Activated CD4-positive, CD25-positive, alpha-beta regulatory T cell (primary cell): ENCODE data around the gene XRRA1.
"Not testable (repeated sequence)": the region's sequence is repeated elsewhere in the genome, so short reads cannot be mapped to it uniquely, and the experiment has no call there.

Source experiments
- DNase-seq, 4 experiments: peaks; one replicate each; lab custom pipeline; 2025; lab: John Stamatoyannopoulos, UW

Gene XRRA1

DNA sequence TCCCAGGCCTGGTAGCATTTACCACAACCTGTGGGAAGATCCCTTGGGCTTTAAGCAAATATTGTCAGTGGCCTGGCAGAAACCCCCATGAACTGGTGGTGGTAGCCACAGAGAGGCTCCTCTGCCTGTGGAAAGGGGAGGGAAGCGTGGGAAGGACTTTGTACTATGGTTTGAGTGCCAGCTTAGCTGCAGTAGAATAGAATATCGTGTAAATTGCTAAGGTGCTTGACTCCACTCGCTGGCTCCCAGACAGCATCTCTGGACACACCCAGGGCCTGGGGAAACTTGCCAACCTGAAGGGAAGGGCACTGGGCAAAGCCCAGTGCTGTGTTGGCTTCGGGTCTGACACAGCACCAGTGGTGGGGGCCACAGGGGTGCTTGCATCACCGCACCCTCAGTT, 52.6 kb downstream of the XRRA1 start:
- DNase-seq, result no peak

DNA sequence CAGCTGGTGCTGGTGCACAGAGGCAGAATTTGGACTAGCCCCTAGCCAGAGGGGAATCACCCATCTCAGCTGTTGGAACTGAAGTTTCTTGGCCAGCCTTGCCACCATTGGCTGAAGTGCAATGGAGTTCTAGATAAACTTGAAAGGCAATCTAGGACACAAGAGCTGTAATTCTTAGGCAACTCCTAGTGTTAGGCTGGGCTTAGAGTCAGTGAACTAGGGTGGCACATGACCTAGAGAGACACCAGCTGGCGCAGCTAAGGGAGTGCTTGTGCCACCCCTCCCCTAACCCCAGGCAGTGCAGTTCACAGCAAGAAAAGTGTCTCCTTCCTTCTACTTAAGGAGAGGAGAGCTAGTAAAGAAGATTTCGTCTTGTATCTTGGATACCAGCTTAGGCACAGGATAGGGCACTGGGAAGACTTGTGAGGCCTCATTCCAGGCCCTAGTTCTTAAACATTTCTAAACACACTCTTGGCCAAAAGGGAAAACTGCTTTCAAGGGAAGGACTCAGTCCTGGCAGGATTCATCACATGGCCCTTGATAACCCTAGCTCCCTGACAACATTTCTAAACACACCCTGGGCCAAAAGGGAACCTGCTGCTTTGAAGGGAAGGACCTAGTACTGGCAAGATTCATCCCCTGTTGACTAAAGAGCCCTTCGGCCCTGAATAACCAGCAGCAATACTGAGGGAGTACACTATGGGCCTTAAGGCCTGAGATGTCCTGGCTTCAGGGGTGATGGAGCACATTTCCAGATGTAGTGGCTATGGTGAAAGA, 53.4 kb downstream of the XRRA1 start:
- DNase-seq, result no peak

DNA sequence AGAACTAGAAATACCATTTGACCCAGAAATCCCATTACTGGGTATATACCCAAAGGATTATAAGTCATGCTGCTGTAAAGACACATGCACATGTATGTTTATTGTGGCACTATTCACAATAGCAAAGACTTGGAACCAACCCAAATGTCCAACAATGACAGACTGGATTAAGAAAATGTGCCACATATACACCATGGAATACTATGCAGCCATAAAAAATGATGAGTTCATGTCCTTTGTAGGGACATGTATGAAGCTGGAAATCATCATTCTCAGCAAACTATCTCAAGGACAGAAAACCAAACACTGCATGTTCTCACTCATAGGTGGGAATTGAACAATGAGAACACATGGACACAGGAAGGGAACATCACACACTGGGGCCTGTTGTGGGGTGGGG, 55.9 kb downstream of the XRRA1 start:
- not testable (repeated sequence) for DNase-seq

DNA sequence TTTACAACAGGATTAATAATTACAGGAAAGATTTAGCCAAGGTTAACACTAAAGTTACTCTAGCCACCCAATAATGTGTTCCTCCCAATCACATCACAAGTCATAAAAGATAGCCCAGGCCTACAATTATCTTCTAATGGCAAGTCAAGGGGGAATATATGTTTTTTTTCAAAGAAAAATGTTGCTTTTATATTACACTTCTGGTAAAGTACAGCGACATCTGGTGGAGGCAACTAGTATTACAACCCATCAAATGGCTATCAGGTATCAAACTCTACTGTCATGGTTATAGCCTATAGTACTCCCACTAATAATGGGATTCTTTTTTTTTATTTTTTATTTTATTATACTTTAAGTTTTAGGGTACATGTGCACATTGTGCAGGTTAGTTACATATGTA, 71.8 kb downstream of the XRRA1 start:
- peak in 1 of 4 experiments; percentile 4 for DNase-seq

DNA sequence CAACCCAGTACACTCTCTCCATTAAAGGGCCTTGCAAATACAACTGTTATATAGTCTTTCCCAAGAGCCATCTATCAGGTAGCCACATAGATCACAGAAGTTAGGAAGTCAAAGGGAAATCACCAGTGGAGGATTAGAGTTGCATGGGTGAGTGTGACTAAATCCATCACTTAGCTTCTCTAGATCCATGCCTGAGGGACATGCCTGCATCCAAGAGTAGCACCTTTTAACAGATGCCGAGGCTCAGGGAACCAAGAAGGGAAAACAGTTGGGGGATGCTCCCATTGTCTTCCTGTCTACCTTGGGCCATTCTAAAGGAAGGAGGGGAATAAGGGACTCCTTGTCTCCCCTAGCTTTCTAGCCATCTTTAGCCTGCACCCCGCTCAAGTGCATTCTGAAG, 77.9 kb downstream of the XRRA1 start:
- DNase-seq, result no peak

DNA sequence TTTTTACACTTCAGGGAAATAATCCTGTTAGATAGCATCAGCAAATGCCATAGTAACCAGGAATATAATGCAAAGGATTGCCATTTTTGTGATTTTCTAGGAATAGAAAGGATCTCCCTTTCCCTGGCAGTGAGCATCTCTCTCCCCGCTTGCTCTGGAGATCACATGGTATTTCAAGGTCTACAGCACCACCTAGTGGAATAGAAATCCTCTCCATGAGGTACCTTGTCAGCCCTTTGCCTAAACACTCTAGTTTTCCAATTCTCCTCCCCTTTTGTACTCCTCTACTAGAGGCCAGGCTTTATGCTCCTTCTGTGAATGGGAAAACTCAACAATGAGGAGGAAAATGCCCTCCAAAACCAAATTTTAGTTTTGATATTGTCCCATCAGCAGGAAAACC, 78.4 kb downstream of the XRRA1 start:
- no peak for DNase-seq

DNA sequence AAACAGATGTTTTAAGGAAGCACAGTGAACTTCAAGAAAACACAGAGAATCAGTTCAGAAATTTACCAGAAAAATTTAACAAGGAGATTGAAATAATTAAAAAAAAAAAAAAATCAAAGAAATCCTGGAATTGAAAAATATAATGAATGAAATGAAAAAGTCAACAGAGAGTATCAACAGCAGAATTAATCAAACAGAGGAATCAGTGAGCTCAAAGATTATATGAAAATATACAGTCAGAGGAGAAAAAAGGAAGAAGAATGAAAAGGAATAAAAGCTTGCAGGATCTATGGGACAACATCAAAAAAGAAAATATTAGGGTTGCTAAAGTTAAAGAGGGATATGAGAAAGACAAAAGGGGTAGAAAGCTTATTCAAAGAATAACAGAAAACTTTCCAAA, 82.3 kb downstream of the XRRA1 start:
- no peak for DNase-seq

DNA sequence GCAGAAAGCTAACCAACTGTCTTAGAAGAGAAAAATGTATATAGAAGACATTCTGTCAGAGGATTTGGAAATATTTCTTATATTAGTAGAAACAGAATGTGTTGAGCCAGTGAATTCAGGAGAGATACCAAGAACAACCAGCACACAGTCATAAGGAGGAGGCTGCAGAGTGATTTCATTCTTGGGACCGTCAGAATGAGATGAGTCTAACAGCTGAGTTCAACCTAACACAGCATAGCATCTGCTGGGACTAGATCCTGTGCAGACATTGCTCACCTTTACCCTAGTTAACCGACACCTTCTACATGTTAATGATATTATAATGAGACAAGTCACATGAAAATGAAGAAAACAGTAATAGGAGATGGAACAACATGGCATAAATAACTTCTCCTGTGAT, 85.5 kb downstream of the XRRA1 start:
- no peak for DNase-seq

DNA sequence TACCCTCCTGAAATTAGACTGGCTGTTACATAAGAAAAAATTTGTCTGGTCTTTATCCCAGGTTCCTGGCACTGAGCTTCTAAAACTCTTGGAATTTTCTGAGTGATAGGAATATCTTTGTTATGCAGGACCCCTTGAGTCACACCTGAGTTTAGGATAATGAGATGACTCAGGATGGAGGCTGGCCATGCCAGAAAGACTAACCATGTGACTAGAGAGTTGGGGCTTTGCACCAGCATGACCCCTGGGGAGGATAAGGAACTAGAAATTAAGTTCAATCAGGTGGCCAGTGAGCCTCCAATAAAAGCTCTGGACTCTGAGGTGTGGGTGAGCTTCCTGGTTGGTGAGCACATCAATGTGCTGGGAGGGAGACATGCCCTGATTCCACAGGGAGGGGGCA, 88.1 kb downstream of the XRRA1 start:
- DNase-seq, result no peak

DNA sequence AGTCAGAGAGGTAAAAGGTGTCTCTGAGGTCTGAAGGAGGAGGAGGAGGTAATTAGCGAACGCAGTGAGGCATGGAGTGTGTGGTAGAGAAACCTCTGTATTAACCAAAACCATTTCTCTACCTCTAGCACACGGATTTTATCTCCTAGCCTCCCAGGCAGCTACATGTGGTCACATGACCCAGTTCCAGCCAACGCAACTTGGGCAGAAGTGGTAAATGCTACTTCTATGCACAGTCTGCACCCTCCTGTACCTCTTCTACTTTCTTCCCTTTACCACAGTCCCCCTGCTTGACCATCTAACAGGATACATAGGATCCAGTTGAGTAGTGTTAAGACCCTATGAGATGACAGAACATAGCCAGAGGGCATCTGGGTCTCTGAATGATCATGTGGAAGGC, 95.7 kb downstream of the XRRA1 start:
- DNase-seq, result no peak

DNA sequence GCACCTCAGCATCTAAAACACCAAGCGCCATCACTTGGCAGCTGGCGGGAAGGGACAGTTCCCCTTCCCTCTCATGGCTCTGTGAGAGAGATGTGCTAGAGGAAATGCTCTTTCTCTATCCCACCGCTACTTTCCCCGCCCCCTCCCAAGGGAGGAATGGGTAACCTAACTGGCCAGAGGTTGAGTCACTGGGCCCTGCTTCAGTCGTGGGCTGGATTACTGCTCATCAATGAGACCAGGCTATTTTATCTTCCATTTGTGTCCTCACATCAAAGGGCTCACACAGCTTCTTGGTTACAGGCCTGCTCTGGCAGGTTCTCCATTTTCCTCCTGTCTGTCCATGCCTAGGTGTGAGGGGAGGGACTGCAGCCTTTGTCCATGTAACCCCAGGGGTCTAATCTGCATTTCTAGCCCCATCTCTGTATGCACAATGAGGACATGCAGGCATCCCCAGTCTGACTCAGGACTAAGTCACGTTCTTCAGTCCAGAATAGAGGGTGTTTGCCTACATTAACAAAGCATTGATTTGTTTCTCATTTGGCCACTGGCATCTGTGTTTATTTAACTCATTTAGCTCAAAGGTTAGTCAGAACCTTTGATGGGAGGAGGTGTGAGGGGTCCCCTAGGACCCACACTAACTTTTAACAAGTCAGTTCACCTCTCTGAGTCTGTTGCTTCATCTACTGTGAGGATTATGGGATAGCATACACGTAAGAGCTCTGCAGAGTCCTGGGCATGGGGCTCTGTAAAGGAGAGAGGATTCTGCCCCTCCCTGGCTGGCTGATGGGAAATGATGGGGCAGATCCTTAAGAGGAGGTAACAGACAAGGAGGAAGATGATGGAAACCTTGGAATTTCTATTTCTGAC, 99.1 kb downstream of the XRRA1 start:
- no peak for DNase-seq

DNA sequence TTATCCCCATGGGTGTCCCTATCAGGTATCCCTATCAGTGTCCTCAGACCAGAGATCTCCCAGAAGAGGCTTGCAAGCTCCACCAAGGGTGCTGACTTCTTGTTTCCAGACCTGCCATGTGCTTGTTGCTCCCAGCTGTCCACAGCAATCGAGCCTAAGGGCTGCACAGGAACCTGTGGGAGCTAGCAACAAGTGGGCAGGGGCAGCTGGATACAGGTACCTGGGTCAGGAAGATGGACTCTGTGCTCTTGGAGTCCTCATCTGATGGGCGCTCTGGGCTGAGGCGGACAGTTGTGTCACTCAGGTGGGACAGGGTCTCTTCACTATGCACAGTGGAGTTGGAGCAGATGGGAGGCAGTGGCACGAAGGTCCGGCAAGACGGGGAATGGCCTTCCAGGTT, 101.0 kb downstream of the XRRA1 start:
- no peak for DNase-seq

DNA sequence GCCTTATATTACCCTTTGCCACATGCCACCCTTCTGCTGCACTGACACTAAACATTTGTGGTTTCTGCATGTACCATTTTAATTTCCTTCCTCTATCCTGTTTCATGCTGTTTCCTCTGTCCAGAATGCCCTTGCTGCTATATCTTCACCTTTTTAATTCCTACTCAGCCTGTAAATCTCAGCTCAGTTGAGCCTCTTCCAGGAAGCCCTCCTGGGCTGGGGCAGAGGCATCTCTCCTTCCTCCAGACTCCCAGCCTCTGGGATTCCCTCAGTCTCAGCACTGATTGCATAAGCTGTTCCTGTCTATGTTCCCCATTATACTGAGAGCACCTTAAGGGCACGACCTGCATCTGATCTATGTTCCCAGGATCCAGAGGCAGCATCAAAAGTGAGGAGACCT, 101.5 kb downstream of the XRRA1 start:
- no peak for DNase-seq

DNA sequence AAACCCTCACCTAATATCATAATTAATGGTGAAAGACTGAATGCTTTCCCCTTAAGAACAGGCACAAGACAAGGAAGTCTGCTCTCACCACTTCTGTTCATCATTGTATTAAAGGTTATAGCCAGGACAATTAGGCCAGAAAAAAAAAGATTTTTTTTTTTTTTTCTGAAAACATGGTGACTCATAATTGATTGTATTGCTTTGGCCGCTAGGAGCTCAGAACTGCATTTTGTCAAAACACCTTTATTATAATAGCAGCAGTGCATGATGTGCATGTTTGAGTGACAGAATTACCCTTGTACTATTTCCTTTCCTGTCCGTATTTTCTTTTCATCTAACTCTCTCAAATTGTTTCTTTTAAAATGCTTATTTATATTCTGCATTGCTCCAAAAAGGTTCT, 102.1 kb downstream of the XRRA1 start:
- no peak for DNase-seq

DNA sequence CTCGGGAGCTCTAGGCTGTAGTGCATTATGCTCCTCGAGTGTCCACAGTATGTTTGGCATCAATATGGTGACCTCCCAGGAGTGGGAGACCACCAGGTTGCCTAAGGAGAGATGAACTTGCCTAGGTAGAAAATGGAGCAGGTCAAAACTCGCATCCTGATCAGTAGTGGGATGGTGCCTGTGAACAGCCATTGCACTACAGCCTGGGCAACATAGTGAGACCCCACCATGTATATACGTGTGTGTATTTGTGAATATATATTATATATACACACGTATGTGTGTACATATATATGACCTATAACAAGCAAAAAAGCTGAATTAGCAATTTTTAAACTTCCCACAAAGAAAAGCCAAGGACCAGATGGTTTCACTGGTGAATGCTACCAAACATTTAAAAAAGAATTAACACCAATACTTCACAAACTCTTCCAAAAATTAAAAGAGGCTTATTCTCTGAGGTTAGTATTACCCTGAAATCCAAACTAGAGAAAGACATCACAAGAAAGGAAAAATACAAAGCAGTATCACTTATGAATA, 102.8 kb downstream of the XRRA1 start:
- DNase-seq, result no peak

DNA sequence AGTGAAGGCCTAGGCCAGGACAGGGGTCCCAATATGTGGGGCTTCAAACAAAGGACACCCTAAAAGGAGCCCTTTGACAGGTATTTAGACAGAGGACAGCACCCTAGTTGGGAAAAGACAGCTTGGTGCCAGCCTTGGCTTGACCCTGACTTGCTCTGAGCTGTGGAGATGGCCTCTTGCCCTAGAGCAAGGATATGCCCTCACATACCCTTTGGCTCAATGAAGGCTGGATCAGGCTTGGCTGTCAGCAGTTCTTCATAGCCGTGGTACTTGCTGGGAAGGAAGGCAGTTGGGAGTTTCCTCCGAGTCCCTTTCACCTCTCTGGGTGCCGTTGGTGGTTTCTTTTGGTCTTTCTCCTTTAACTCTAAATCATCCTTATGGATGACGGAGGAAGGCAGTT, 104.0 kb downstream of the XRRA1 start:
- DNase-seq, result no peak

DNA sequence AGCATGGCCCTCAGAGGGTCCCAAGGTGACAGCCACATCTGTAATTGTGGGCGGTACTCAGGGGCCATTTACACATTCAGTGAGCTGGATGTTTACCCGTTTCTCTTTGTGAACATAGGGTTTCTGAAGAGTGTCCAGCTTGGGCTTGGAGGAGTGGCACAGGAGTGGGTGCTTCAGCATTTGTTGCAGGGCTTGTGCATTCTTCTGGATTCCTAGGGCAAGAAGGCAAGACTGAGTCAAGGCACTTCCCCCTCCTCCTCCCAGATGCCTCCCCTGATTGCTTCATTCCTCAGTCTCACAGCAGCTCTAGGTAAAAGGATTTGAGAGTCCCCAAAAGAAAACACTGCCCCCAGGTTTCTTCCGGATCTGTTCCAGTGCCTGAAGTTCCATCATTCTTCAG, 104.8 kb downstream of the XRRA1 start:
- no peak for DNase-seq

DNA sequence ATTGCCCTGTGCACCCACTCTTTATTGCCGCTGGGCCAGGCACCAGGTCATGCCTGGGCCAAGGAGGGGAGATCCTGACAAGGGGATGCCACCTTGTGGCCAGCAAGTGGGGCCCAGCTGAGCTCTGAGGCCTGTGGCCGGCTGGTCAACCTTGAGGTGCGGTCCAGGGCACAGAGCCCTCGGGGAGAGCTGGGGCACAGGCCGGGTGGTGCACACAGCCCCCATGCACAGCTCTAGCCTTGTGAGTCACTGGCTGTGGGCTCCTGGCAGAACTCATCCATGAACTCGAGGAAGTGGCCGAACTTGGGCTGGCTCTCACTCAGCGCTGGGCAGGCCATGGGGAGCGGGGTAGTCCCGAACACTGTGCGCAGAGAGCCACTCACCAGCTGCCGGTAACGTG, 105.9 kb downstream of the XRRA1 start:
- DNase-seq, result no peak

DNA sequence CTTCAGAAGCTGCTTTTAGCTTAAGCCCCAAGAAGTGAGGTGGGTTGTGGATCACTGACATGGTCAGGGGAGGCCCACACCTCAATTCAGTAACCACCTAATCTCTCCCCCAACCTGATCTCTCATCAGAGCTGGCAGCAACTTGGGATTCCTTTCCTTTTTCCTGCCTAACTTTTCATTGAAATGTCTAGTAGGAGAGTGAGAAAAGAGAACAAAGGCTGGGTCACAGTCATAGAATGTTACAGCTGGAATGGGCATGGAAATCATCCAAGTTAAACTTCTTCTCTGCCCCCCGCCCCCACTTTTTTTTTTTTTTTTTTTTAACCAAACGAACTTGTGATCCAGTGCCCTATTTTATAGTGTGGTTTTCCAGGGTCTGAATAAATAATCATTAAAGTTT, 108.4 kb downstream of the XRRA1 start:
- no peak for DNase-seq

DNA sequence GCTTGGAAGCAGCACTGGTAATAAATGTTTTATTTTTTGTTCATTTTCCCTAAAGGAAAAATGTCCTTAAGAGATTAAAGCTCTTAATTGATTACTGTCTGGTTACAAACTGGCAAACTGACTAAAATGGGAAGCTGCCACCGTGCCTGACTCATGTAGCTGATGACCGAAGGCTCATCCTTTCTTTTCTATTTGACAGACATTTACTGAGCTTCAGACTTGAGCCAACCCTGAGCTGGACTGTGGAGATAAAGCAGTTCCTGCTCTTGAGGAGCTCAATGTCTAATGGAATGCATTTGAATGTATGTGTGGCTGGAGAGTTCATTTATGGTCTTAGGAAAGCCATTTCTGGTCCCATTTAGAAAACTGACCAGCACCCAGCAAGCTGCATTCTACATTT, 108.9 kb downstream of the XRRA1 start:
- no peak for DNase-seq

DNA sequence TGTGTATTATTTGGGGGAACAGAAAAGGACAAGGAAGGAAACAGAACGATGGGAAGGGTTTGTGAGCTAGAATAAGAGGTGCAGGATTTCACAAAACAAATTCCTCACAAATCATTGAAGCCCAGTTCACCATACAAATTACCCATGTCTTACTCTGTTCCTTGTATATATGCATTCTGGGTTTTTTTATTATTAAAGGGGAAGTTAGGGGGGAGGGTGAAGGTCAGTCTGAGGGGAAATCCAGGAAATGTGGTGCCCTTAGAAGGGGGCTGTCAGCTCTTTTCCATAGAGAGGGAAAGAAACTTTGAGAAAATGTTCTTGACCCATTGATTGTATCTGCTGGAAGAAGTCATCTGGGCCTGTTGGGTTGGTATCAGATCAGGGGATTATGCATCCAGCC, 109.4 kb downstream of the XRRA1 start:
- DNase-seq, result no peak

DNA sequence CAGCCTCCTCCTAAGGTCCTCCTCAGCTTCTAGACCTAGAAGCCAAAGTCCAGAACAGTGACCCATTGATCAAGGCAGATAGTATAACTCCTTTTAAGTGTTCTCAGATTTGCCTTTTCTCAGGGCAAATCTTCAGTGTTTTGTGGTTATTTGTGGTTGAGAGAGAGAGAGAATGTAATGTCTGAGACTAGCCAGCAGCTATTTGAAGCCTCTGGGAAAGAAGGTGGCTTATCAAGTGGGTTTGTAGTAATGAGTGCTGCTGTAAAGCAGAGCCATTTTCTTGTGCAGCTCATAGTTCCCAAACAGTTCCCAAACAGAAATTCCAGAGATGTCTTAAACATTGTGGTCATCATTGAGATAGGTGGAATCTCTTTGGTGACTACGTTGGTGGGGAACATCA, 110.7 kb downstream of the XRRA1 start:
- DNase-seq, result no peak

DNA sequence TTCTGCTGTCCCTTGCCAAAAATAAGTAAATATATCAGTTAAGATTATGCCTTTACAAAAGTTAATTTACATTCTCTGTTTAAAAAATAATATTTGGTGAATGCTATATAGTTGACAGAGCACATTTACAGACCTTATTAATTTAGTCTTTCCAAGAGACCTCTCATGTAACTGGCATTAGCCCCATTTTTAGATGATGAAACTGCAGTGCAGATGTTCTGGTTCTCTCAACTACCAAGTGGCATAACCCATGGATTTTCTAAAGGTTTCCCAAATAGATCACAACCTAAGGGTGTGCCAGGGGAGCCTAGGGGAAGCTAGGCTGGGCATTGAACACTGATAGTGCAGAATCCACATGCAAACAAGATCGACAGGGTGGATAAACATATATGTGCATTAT, 111.7 kb downstream of the XRRA1 start:
- DNase-seq, result no peak
